ENCODE results near the gene CCDC27.

Gene CCDC27

DNA sequence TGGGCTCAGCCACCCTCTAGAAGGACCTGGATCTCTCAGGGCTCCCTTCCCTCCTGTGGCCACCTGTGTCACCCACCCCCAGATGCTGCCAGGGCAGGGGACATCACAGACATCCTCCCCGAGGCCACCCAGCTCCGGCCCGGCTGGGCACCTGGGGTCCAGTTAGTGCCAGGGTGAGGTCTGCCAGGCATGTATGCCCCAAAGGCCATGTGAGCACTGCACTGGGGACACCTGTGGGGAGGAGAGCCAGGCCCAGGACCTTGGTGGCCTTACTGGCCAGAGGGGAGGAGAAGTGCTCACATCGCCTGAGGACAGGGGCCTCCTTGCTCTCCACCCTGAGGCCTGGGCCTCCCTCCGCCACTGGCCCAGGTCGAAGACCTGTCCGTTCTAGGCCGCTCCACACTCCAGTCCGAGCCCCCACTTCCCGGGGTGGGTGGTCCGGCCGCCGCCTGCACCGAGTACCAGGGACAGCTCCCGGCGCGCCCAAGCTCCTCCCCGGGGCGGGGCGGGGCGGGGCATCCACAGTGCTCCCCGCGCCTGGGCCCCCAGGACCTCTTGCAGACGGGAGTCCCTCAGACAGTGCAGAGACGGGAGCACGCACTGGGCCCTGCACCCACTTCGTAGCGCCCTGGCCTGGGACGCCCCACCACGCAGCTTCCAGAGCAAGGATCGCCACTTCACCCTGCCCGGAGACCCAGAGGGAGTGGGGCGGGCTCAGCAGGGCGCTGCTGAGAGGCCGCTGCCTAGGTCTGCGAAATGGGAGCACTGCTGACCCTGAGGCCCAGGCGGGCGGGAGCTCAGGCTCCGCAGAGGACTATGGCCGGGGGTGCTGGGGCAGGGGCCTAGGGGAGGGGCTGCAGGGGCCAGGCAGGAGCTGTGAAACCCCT is 34.3 kb upstream of the CCDC27 start:
- no peaks in the 10 kb centered on the region for H3K9me3 ChIP-seq (ENCODE audit: insufficient read depth, low read depth, low read length)
- H3K36me3 ChIP-seq (ENCODE audit: insufficient read depth, low read length), result no peaks in the 10 kb centered on the region
- no peaks in the 10 kb centered on the region for H3K79me2 ChIP-seq (ENCODE audit: insufficient read depth, low read length)
- no peaks in the 10 kb centered on the region for H3K27me3 ChIP-seq (ENCODE audit: insufficient read depth, low read length, poor library complexity, severe bottlenecking)
- H2AFZ ChIP-seq (ENCODE audit: low read length), result no peak overlapping the region
- no peaks in the 10 kb centered on the region for H3K9me2 ChIP-seq (replicated peaks; ENCODE audit: low read depth, low read length)
- no peak for TF ChIP-seq EZH2phosphoT487 (IDR thresholded peaks at IDR 0.05; ENCODE audit: borderline replicate concordance)
- no peak overlapping the region for H3K4me2 ChIP-seq (ENCODE audit: low read depth, low read length, poor library complexity, severe bottlenecking)
- no peaks in the 10 kb centered on the region for H4K20me1 ChIP-seq (ENCODE audit: insufficient read depth, low read length, poor library complexity, severe bottlenecking)
- H3K9ac ChIP-seq (ENCODE audit: low read depth, low read length, poor library complexity, severe bottlenecking), result no peak overlapping the region
- H3F3A ChIP-seq (ENCODE audit: low read depth), result no peaks in the 10 kb centered on the region
- no peak overlapping the region for H3K4me3 ChIP-seq (ENCODE audit: low read length, poor library complexity, severe bottlenecking)
- peaks cover 27% of the 10 kb centered on the region for H3K4me1 ChIP-seq (ENCODE audit: insufficient read depth, low read length, poor library complexity, severe bottlenecking)

DNA sequence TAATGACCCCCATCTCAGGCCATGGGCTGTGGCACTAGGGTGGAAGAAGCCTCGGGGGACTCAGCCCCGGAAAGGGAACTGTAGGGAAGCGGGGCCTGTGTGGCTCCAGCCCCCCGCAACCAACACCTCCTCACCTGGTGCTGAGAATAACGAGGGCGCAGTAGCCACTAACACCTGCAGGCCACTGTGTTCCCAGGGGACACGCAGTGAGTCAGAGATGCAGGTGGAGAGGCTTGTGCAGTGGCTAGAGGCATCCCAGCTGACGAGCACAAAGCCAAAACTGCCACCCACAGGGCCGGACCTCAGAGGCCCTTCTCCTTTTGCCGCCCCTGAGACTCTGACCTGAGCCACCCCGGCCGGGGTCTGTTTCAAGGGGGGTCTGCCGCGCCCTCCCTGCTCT is 33.5 kb upstream of the CCDC27 start:
- no peak for TF ChIP-seq EZH2phosphoT487 (IDR thresholded peaks at IDR 0.05; ENCODE audit: borderline replicate concordance)
- TF ChIP-seq, protein P1, sequence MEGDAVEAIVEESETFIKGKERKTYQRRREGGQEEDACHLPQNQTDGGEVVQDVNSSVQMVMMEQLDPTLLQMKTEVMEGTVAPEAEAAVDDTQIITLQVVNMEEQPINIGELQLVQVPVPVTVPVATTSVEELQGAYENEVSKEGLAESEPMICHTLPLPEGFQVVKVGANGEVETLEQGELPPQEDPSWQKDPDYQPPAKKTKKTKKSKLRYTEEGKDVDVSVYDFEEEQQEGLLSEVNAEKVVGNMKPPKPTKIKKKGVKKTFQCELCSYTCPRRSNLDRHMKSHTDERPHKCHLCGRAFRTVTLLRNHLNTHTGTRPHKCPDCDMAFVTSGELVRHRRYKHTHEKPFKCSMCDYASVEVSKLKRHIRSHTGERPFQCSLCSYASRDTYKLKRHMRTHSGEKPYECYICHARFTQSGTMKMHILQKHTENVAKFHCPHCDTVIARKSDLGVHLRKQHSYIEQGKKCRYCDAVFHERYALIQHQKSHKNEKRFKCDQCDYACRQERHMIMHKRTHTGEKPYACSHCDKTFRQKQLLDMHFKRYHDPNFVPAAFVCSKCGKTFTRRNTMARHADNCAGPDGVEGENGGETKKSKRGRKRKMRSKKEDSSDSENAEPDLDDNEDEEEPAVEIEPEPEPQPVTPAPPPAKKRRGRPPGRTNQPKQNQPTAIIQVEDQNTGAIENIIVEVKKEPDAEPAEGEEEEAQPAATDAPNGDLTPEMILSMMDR (conservative IDR thresholded peaks at IDR 0.05; ENCODE audit: low read length), result no peak
- peaks cover 27% of the 10 kb centered on the region for H3K4me1 ChIP-seq (ENCODE audit: insufficient read depth, low read length, poor library complexity, severe bottlenecking)
- H2AFZ ChIP-seq (ENCODE audit: low read length), result no peak overlapping the region
- H3K9ac ChIP-seq (ENCODE audit: low read depth, low read length, poor library complexity, severe bottlenecking), result peak overlapping the region; percentile 41
- no peaks in the 10 kb centered on the region for H3K9me2 ChIP-seq (replicated peaks; ENCODE audit: low read depth, low read length)
- no peaks in the 10 kb centered on the region for H3K79me2 ChIP-seq (ENCODE audit: insufficient read depth, low read length)
- H4K20me1 ChIP-seq (ENCODE audit: insufficient read depth, low read length, poor library complexity, severe bottlenecking), result no peaks in the 10 kb centered on the region
- no peaks in the 10 kb centered on the region for H3K36me3 ChIP-seq (ENCODE audit: insufficient read depth, low read length)
- H3K4me3 ChIP-seq (ENCODE audit: low read length, poor library complexity, severe bottlenecking), result no peak overlapping the region
- H3K9me3 ChIP-seq (ENCODE audit: insufficient read depth, low read depth, low read length), result no peaks in the 10 kb centered on the region
- H3K4me2 ChIP-seq (ENCODE audit: low read depth, low read length, poor library complexity, severe bottlenecking), result no peak overlapping the region
- no peaks in the 10 kb centered on the region for H3F3A ChIP-seq (ENCODE audit: low read depth)
- H3K27me3 ChIP-seq (ENCODE audit: insufficient read depth, low read length, poor library complexity, severe bottlenecking), result no peaks in the 10 kb centered on the region

DNA sequence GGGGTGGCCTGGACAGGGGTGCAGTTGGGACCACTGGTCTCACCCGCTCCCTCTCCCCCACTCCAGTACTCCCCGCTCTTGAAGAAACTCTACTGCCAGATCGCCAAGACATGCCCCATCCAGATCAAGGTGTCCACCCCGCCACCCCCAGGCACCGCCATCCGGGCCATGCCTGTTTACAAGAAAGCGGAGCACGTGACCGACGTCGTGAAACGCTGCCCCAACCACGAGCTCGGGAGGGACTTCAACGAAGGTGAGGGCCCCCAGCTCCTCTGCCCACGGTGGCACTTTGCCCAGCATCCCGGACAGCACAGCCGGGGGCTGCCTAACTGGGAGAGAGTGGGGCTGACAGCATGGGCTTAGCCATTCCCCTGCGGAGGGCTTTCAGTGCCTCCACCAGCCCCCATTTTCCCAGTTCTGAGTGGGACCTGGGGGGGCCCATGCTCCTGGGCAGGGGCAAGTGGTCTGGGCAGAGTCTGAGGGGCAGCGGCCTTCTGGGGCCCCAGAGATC is 30.2 kb upstream of the CCDC27 start:
- no peak overlapping the region for H2AFZ ChIP-seq (ENCODE audit: low read length)
- H3K4me1 ChIP-seq (ENCODE audit: insufficient read depth, low read length, poor library complexity, severe bottlenecking), result peaks cover 24% of the 10 kb centered on the region
- H3K9me3 ChIP-seq (ENCODE audit: insufficient read depth, low read depth, low read length), result no peaks in the 10 kb centered on the region
- H3K79me2 ChIP-seq (ENCODE audit: insufficient read depth, low read length), result no peaks in the 10 kb centered on the region
- H3F3A ChIP-seq (ENCODE audit: low read depth), result no peaks in the 10 kb centered on the region
- no peak for TF ChIP-seq EZH2phosphoT487 (IDR thresholded peaks at IDR 0.05; ENCODE audit: borderline replicate concordance)
- TF ChIP-seq, protein P1 (conservative IDR thresholded peaks at IDR 0.05; ENCODE audit: low read length), result no peak
- H3K9ac ChIP-seq (ENCODE audit: low read depth, low read length, poor library complexity, severe bottlenecking), result no peak overlapping the region
- H3K27me3 ChIP-seq (ENCODE audit: insufficient read depth, low read length, poor library complexity, severe bottlenecking), result no peaks in the 10 kb centered on the region
- no peak overlapping the region for H3K4me3 ChIP-seq (ENCODE audit: low read length, poor library complexity, severe bottlenecking)
- no peaks in the 10 kb centered on the region for H3K36me3 ChIP-seq (ENCODE audit: insufficient read depth, low read length)
- no peak overlapping the region for H3K4me2 ChIP-seq (ENCODE audit: low read depth, low read length, poor library complexity, severe bottlenecking)
- no peaks in the 10 kb centered on the region for H3K9me2 ChIP-seq (replicated peaks; ENCODE audit: low read depth, low read length)
- no peaks in the 10 kb centered on the region for H4K20me1 ChIP-seq (ENCODE audit: insufficient read depth, low read length, poor library complexity, severe bottlenecking)
